CD14-positive monocyte (primary cell): ENCODE data around the gene KLK15. TPM values are rescaled to one million over a fixed set of nuclear protein-coding genes. Genes with fewer than 3 reads are reported as not detected.

Source experiments
- DNase-seq, 3 donors: peaks; one replicate each; pipeline ENCODE4 v3.0.0-alpha.2; 2011 to 2022
- H2AFZ ChIP-seq: 2 replicates; pipeline ENCODE4 v1.6.0; 2012; ENCODE audit warnings: mild to moderate bottlenecking, low read depth, low read length, inconsistent platforms; ENCODE audit not compliant: insufficient read depth, poor library complexity, severe bottlenecking
- H3K27ac ChIP-seq, 2 donors: 1 replicate in 1 of 2; 2 replicates in 1 of 2; pipeline ENCODE4 v1.5.1; 2012 to 2013; ENCODE audit warnings: low read length in 2 of 2, control low read depth in 1 of 2, inconsistent platforms in 1 of 2, low read depth in 1 of 2, mild to moderate bottlenecking in 1 of 2
- H3K27me3 ChIP-seq, 2 donors: one replicate each; pipeline versions ENCODE4 v1.6.0 to v1.6.1; 2011 to 2013; ENCODE audit warnings: low read length in 2 of 2; ENCODE audit not compliant: control insufficient read depth in 2 of 2, insufficient read depth in 2 of 2
- H3K36me3 ChIP-seq, 2 donors: replicated peaks in 1 of 2; 1 replicate in 1 of 2; 2 replicates in 1 of 2; pipeline versions ENCODE4 v1.5.1 to v1.6.1; 2012 to 2013; ENCODE audit warnings: low read length in 2 of 2, control low read depth in 1 of 2, inconsistent platforms in 1 of 2, mild to moderate bottlenecking in 1 of 2; ENCODE audit not compliant: insufficient read depth in 2 of 2, control insufficient read depth in 1 of 2
- H3K4me1 ChIP-seq, 2 donors: 1 replicate in 1 of 2; 2 replicates in 1 of 2; pipeline versions ENCODE4 v1.5.1 to v1.6.1; 2012 to 2013; ENCODE audit warnings: low read length in 2 of 2, control low read depth in 1 of 2, inconsistent platforms in 1 of 2, mild to moderate bottlenecking in 1 of 2, moderate library complexity in 1 of 2; ENCODE audit not compliant: insufficient read depth in 2 of 2, control insufficient read depth in 1 of 2
- H3K4me2 ChIP-seq: replicated peaks from 2 replicates; pipeline ENCODE3; 2012; ENCODE audit warnings: low read length, moderate library complexity, mild to moderate bottlenecking; ENCODE audit not compliant: poor library complexity, severe bottlenecking; ENCODE audit errors: extremely low read depth
- H3K4me3 ChIP-seq, 3 experiments: fragments of 200-600 bp in 1 of 3; sonication (generic) in 1 of 3; replicated peaks in 1 of 3; 1 replicate in 2 of 3; 2 replicates in 1 of 3; pipeline ENCODE4 v1.5.1; 2011 to 2013; ENCODE audit warnings: low read length in 3 of 3, mild to moderate bottlenecking in 3 of 3, control low read depth in 2 of 3, low read depth in 2 of 3, inconsistent platforms in 1 of 3, moderate library complexity in 1 of 3
- H3K79me2 ChIP-seq: 2 replicates; pipeline ENCODE4 v1.6.0; 2012; ENCODE audit warnings: mild to moderate bottlenecking, control low read depth, inconsistent platforms, low read length, moderate library complexity; ENCODE audit not compliant: insufficient read depth
- H3K9ac ChIP-seq: 2 replicates; pipeline ENCODE4 v1.6.0; 2017; ENCODE audit warnings: low read length, mild to moderate bottlenecking; ENCODE audit not compliant: insufficient read depth, poor library complexity, severe bottlenecking
- H3K9me3 ChIP-seq, 2 donors: replicated peaks in 1 of 2; 1 replicate in 1 of 2; 2 replicates in 1 of 2; pipeline versions ENCODE4 v1.5.1 to v1.6.1; 2012 to 2013; ENCODE audit warnings: low read length in 2 of 2, control low read depth in 1 of 2; ENCODE audit not compliant: control insufficient read depth in 1 of 2, insufficient read depth in 1 of 2
- H4K20me1 ChIP-seq: 2 replicates; pipeline ENCODE4 v1.6.0; 2012; ENCODE audit warnings: mild to moderate bottlenecking, low read length, control low read depth, moderate library complexity; ENCODE audit not compliant: insufficient read depth
- H3K27ac Mint-ChIP-seq, 7 donors: one replicate each; pipeline ENCODE4 v1.8.0; 2020; ENCODE audit warnings: mild to moderate bottlenecking in 7 of 7, mixed read lengths in 7 of 7, moderate library complexity in 6 of 7, inconsistent platforms in 2 of 7
- H3K27me3 Mint-ChIP-seq, 3 donors: one replicate each; pipeline ENCODE4 v1.8.0; 2021 to 2022; ENCODE audit warnings: low read depth in 3 of 3, mild to moderate bottlenecking in 3 of 3, mixed read lengths in 3 of 3, moderate library complexity in 3 of 3, inconsistent platforms in 1 of 3
- H3K36me3 Mint-ChIP-seq, 2 donors: one replicate each; pipeline ENCODE4 v1.8.0; 2020; ENCODE audit warnings: mixed read lengths in 2 of 2, inconsistent platforms in 1 of 2, mild to moderate bottlenecking in 1 of 2
- H3K4me1 Mint-ChIP-seq: one replicate; pipeline ENCODE4 v1.8.0; 2020; ENCODE audit warnings: mild to moderate bottlenecking, mixed read lengths
- H3K4me3 Mint-ChIP-seq, 2 donors: one replicate each; pipeline ENCODE4 v1.8.0; 2020; ENCODE audit warnings: mild to moderate bottlenecking in 2 of 2, mixed read lengths in 2 of 2, moderate library complexity in 1 of 2
- H3K9me3 Mint-ChIP-seq, 7 donors: one replicate each; pipeline ENCODE4 v1.8.0; 2020 to 2022; ENCODE audit warnings: mixed read lengths in 7 of 7, mild to moderate bottlenecking in 6 of 7, moderate library complexity in 6 of 7, inconsistent platforms in 2 of 7
- CTCF ChIP-seq: fragments of 200-600 bp; IDR thresholded peaks from one replicate; pipeline ENCODE4 v1.8.0; 2022; ENCODE audit warnings: antibody characterized with exemption, mild to moderate bottlenecking
- WGBS: methylation state at CpG from one replicate; pipeline ENCODE4 v1.1.5; 2013; ENCODE audit warnings: missing lambda C conversion rate; ENCODE audit not compliant: insufficient coverage; 5-methylcytosine and 5-hydroxymethylcytosine counted together
- intact Hi-C, 2 donors: fragments of 100-400 bp; cut with micrococcal nuclease; formaldehyde crosslinking; loops; one replicate each; pipeline versions ENCODE4 v1.15.0 to v1.15.1; 2023
- polyA plus RNA-seq, 3 donors: library from polyadenylated mRNA; depleted of rRNA in 1 of 3; unstranded in 2 of 3; stranded (reverse) in 1 of 3; fragments of 300-500 nt in 2 of 3; fragments of >200 nt in 1 of 3; fragmentation: Illumina TruSeq in 2 of 3; gene quantifications; 1 replicate in 2 of 3; 2 replicates in 1 of 3; pipeline ENCODE4 v1.2.3, GENCODE V29; 2012 to 2021

KLK15 gene
- polyA plus RNA-seq, 3 donors: not detected

DNA sequence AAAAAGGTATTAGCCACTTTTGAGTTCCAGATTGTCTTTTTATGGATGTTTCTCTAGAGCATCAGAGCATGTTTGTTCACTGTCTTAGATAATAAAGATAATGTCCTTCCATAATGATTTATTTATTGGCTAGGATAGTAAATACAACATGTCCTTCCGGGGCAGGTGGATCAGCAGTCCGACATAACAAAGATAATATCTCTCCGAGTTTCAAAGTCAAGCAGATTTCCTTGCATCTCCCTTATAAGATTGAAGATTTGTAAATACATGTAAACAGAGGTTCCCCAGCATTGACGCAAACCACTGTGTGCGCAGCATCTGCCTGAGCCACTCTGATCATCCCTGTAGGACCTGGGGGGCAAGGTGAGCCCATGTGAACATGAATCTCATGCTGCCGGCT lies 8.8 kb upstream of the KLK15 start:
- Mint-ChIP-seq H3K9me3 (peaks cover 4 to 12% (median 6%) of the 10 kb centered on the region in 7 donors), H3K27me3 (peaks cover 20 to 42% (median 24%) of the 10 kb centered on the region in 3 donors), H3K27ac (no peak overlapping the region), H3K4me3 (no peak overlapping the region), H3K4me1 (no peaks in the 10 kb centered on the region), H3K36me3 (no peaks in the 10 kb centered on the region)
- no peaks in the 10 kb centered on the region for H3K79me2 ChIP-seq
- no peak overlapping the region for H3K27ac ChIP-seq
- peaks cover 0 to 7% of the 10 kb centered on the region in 2 donors for H3K27me3 ChIP-seq
- H3K4me3 ChIP-seq: no peak overlapping the region
- H3K4me1 ChIP-seq: no peaks in the 10 kb centered on the region
- H3K4me2 ChIP-seq: no peak overlapping the region
- TF ChIP-seq CTCF: no peak
- H4K20me1 ChIP-seq: no peaks in the 10 kb centered on the region
- H3K36me3 ChIP-seq: no peaks in the 10 kb centered on the region
- intact Hi-C loops: no loop called here
- WGBS: 85% methylated on average over 2 of the region's 6 CpGs
- no peak overlapping the region for H3K9ac ChIP-seq
- no peaks in the 10 kb centered on the region for H3K9me3 ChIP-seq
- no peak for DNase-seq
- no peak overlapping the region for H2AFZ ChIP-seq

DNA sequence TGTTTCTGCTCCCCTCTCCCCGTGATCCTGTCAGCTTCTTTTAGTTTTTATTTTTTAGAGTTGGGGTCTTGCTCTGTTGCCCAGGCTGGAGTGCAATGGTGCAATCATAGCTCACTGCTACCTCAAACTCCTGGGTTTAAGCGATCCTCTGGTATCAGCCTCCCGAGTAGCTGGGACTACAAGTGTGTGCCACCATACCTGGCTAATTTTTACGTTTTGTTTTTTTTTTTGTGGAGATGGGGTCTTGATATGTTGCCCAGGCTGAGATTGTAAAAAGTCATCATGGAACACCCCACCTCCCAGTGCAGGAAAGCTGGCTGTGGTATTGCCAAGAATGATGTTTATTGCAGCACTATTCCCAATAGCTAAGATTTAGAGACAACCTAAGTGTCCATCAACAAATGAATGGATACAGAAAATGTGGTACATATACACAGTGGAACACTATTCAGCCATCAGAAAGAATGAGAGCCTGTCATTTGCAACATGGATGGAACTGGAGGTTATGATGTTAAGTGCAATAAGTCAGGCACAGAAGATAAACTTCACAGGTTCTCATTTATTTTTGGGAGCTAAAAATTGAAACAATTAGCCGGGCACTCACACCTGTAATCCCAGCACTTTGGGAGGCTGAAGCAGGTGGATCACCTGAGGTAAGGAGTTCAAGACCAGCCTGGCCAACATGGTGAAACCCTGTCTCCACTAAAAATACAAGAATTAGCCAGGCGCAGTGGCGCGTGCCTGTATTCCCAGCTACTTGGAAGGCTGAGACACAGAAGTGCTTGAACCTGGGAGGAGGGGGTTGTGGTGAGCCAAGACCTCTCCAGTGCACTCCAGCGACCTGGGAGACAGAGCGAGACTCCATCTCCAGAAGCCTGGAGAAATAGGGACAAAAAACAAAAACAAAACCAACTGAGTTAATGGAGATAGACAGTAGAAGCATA lies 6.6 kb upstream of the KLK15 start:
- Mint-ChIP-seq H3K4me1 (peaks cover 13% of the 10 kb centered on the region), H3K9me3 (peaks cover 4 to 18% (median 7%) of the 10 kb centered on the region in 7 donors), H3K27ac (peak overlapping the region in 1 of 7 donors; percentile 25), H3K36me3 (peaks cover 0 to 2% of the 10 kb centered on the region in 2 donors), H3K4me3 (no peak overlapping the region), H3K27me3 (peaks cover 32 to 53% (median 39%) of the 10 kb centered on the region in 3 donors)
- DNase-seq: no peak
- Histone ChIP-seq H3K4me3 (no peak overlapping the region), H2AFZ (no peak overlapping the region), H4K20me1 (no peaks in the 10 kb centered on the region), H3K9ac (no peak overlapping the region), H3K36me3 (no peaks in the 10 kb centered on the region), H3K27ac (no peak overlapping the region), H3K4me1 (peaks cover 8 to 11% of the 10 kb centered on the region in 2 donors), H3K9me3 (no peaks in the 10 kb centered on the region), H3K4me2 (no peak overlapping the region), H3K27me3 (peaks cover 7 to 27% of the 10 kb centered on the region in 2 donors), H3K79me2 (no peaks in the 10 kb centered on the region)
- WGBS: 84% methylated on average over 4 of the region's 10 CpGs
- intact Hi-C loops: no loop called here
- no peak for TF ChIP-seq CTCF
